Suprapubic skin (tissue), 3 donors: ENCODE data around the gene NDFIP1.

Experiments
- CTCF ChIP-seq, 2 donors: fragments of 200-600 bp in 1 of 2; fragments of 450-650 bp in 1 of 2; sonication (generic) in 1 of 2; IDR thresholded peaks; one replicate each; pipeline ENCODE4 v1.5.1; 2016 to 2019; ENCODE audit warnings: antibody characterized with exemption in 2 of 2, mild to moderate bottlenecking in 1 of 2, moderate library complexity in 1 of 2
- POLR2AphosphoS5 ChIP-seq, 3 donors: sonication (generic); formaldehyde crosslinking; IDR thresholded peaks; one replicate each; pipeline ENCODE4 v1.6.1; 2017; ENCODE audit warnings: antibody characterized with exemption in 3 of 3

GRCh38 chr5:142151436-142152383 lies 43.1 kb downstream of the NDFIP1 start:
- TF ChIP-seq CTCF (IDR thresholded peaks at IDR 0.05) (peak; percentile 72 to 81), POLR2AphosphoS5 (IDR thresholded peaks at IDR 0.05) (no peak)
